HepG2 (cell line): ENCODE data around the gene SERBP1.

Experiments used
- HNRNPH1 ChIP-seq: fragments of 200-400 bp; formaldehyde crosslinking; optimal IDR thresholded peaks from 2 replicates; pipeline ENCODE3; 2017; ENCODE audit warnings: mild to moderate bottlenecking, low read depth, low read length
- JUN ChIP-seq: sonication (generic); formaldehyde crosslinking; IDR thresholded peaks from 2 replicates; pipeline ENCODE4 v1.4.0; 2020; ENCODE audit warnings: mild to moderate bottlenecking, missing genetic modification reagents
- ZBTB7A ChIP-seq: sonication (generic); formaldehyde crosslinking; IDR thresholded peaks from 2 replicates; pipeline ENCODE4 v1.8.0; 2022; ENCODE audit warnings: mild to moderate bottlenecking, missing genetic modification reagents
- ZZZ3 ChIP-seq: sonication (generic); formaldehyde crosslinking; IDR thresholded peaks from 2 replicates; pipeline ENCODE4 v1.4.0; 2020; ENCODE audit warnings: missing genetic modification reagents, mild to moderate bottlenecking, borderline replicate concordance

DNA sequence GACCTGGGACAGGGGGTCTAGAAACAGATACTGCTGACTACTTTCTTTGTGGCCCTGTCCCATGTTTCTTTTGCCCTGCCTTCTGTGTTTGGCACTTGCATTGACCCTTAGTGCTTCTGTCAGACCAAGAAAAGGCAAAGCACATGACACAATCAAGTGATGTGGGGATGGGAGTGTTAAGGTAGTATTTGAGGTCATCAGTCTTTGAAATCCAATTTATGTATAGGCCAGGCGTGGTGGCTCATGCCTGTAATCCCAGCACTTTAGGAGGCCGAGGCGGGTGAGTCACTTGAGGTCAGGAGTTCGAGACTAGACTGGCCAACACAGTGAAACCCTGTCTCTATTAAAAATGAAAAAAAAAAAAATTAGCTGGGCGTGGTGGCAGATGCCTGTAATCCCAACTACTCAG lies 26.0 kb downstream of the SERBP1 start:
- TF ChIP-seq ZBTB7A (CRISPR knock-in tag): no peak
- TF ChIP-seq JUN (CRISPR knock-in tag): no peak
- no peak for TF ChIP-seq ZZZ3 (CRISPR knock-in tag)
- no peak for TF ChIP-seq HNRNPH1
